HG03139 (cell line): Measurements from ENCODE around the gene CARMIL1.
"Not testable (repeated sequence)": the region's sequence is repeated elsewhere in the genome, so short reads cannot be mapped to it uniquely, and the experiment has no call there.

Experiments used
- ATAC-seq: cut with Tn5 transposase; IDR thresholded peaks from one replicate; pipeline ENCODE4 v1.9.1; 2021; ENCODE audit not compliant: unreplicated experiment

Gene CARMIL1

DNA sequence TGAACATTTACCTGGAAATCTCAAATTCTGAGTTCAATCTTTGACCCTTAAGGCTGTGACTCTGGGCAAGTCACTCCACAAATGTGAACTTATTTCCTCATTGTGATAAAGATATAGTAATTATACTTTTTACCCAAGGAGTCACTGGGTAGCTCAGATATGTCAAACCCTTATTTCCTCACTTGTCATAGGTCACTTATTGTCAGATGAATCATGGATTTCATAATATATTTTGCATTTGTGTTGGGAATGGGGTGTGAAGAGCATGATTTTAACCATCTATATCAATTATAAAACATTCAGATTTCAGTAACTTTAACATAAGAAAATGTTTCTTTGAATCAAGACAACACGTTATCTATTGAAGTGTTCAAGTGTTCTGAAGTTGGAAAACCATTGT, 3.7 kb upstream of the CARMIL1 start:
- ATAC-seq, result no peak

DNA sequence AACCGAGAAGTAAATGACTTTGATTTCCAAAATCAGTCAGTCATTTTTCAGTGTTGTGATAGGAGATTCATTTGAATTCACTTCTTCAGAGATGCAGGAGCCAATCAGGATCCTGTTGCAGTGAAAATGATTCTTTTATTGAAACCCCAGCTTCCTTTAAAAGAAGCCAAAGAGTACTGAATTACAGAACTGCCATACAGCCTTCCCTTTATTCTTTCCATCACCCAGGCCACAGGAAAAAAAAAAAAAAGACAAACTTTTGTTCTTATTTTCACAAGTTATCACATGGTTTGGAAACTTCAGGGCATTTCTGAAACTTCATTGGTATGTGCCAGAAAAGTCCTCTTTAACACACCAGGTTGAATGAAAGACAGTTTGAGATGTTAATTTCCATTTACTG, 1.8 kb upstream of the CARMIL1 start:
- ATAC-seq, result no peak

DNA sequence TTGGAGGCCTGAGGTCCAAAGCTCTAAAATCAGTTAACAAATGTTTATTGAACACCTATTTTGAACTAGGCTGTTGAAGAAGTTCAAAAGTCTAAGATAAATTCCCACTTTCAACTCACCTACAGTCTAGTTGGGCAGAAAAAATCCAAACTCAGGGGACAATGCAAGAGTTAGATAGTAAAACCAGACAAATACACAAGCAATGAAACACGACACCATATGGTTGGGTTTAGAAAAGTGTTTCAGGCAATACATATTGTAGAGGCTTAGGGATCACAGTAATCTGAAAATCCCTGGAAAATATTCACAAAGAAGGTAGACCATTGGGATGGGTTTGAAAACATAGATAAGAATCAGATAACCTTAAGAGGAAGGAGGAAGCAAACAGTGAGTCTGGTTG, 1.3 kb upstream of the CARMIL1 start:
- no peak for ATAC-seq

DNA sequence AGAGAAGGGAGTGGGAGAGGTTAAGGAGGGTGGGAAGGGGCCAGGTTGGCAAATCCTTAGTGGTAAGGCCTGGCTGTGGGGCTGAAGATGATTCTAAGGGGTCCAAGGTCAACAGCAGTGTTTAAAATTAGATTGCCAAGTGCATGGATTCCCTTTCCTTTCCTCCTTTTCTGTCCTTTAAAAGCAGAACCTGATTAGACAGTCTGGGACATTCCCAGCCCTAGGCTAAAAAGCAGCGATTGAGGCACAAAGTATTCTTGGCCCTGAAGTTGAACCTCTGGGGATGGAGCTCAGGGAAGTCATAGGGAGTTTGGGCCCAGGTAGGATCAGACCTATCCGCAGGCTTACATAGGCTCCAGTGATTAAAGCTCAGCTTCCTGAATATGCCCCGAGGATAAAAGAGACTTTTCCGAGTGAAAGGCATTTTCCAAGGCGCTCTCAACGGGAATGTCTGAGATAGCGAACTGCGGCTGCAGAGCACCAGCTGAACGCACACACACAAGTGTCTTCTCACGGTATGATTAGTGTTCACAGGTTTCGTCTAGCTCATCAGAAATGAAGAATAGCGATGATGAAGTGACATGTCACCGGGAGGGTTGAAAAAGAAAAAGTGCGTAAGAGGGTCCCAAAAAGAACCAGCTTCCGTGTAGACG, 787 bp upstream of the CARMIL1 start:
- ATAC-seq, result peak; percentile 15

DNA sequence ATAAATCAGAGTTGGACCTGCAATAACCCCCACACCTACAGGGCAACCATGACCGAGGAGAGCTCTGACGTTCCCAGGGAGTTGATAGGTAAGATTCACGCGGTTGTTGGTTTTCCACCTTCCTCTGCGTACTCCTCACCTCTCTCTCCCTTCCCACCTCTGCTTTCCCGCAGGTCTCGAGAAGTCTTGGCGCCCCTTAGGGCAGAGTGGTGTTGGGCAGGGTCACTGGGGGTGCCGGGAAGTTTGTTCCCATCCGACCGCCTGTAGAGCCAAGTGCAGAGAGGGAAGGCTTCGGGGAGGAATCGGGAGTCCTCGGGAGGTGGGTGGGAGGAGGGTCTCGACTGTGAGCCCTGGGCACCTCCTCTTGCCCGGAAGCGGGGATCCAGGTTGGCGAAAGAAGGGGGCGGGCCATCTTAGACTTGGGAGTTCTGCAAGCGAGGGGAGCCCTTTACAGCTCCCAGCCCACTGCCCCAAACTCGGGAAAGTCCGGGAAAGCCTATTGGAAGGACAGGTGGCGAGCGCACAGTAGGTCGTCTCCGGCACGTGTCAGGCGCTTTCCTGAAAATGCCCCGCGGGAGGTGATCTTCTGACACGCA, 672 bp downstream of the CARMIL1 start:
- ATAC-seq, result no peak

DNA sequence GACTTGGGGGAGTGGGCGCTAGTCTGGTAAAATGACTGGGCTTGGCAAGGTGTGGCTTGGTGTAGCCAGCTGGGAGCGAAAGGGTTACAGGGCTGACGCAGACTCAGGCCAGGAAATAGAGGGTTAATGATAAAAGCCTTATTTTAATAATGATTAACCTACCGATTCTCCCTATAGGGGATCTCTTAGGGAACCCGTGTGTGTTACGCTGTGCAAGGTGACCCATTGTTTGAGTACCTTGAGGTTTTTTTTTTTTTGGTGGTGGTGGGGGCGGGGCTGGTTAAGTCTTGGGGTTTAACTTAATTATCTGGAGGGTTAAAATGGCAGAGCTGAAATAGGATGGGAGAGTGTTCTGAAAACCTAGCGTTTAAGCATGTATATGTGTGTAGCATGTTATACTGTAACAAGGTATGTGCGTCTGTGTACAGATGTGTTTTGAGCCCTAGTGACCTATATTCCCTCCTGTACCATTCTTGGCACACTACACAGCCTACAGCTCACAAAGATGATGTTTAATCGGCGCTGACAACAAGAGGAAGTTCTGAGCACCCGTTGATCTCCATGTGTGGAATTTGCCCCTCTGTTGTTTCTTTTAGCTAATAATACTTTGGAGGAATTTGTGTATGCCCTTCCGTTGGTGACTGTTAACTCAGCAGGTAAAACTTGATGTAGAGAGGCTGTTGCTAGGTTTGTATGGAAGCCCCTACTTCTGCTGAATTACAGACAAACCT, 1.3 kb downstream of the CARMIL1 start:
- ATAC-seq, result no peak

DNA sequence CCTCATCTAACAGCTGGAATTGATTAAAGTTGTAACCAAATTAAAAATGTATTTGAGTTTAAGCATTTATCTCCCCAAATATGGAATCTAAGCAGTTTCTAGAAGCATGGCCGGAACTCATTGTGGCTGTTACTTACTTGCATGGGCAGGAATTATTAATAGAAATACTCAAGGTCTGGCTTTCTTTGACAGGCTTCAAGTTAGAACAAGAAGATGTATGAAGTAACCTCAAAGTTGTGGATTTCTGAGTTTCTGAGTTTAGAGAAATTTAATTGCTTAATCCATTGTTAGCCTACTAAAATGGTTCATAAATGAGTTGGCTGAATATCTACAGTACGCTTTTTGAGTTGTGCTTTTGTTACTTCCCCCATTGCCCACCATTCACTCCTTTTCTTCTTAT, 7.7 kb downstream of the CARMIL1 start:
- ATAC-seq, result no peak

DNA sequence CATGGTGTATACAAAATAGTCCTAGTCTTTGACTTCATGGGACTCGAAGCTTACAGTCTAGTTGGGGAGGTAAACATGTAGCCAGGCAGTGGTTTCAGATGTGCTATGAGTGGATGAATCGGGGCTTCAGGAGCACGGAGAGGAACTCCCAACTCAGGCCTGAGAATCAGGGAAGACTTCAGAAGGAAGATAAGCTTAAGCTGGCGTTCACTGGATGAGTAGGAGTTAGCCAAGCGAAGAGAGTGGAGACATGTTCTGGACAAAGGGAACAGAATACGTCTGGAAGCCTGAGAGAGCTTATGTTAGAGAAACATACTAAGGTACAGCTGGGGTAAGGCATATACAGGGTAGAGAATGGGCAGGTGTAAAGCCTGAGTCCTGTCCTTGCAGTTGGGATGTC, 8.8 kb downstream of the CARMIL1 start:
- ATAC-seq, result no peak

DNA sequence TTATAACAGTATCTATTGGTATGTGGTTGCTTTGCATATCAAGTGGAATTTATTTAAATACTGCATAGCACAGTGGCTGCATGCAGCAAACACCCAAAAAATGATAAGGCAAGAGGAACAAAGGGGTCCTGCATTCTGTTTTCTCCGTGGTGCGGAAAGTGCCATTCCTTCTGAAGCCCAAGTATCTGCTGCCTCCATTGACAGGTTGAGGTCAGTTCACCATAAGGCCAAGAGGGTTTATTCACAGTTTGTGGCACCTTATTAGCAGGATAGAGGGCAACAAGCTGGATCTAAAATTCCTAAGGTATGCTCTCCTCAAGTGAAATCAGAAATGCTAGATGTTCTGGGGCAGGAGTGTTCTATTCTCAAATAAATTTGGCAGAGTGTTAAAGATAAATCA, 9.3 kb downstream of the CARMIL1 start:
- ATAC-seq, result no peak

DNA sequence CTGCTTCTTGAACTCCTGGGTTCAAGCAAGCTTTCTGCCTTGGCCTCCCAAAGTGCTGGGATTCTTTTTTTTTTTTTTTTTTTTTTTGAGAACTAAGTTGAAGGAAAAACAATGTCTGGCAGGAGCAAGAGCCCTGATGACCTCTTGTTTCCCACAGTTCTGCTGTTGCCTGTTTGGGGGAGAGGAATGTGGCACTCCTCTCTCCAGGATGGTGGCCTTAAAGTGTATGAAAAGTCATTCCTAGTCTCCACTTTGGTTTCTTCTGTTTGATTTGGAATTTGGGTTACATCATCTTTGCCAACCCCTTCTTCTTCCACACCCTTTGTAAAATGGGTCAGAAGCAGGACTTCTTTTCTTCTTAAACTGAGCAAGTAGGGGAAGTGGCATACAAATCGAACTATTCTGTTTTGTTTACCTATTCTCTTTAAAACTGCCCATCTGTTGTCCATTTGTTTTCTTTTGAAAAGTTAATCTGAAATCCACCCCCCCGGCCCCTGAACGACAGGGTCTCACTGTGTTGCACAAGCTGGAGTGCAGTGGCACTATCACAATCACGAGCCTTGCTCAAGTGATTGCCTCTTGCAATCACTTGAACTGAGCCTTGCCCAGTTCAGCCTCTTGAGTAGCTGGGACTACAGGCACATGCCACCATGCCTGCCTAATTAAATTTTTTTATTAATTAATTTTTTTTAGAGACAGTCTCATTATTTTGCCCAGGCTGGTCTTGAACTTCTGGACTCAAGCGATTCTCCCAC, 11.3 kb downstream of the CARMIL1 start:
- no peak for ATAC-seq

DNA sequence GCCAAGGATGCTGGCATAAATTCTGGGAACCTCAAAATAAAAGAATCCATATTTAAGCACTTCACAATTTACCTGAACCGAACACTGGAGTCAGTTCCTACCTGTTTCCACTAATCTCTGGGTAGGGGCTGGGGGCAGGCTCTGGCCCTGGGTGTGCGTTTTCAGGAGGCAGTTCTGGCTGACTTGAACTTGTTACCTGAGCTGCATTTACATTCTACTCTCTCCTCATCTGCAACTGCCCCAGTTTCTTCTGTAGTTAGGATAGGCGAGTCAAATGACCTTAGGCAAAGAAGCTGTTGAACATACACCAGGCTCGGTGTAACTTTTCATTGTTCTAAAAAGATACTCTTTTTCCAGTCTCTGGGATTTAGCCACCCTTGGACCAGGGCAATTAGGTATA, 13.2 kb downstream of the CARMIL1 start:
- no peak for ATAC-seq

DNA sequence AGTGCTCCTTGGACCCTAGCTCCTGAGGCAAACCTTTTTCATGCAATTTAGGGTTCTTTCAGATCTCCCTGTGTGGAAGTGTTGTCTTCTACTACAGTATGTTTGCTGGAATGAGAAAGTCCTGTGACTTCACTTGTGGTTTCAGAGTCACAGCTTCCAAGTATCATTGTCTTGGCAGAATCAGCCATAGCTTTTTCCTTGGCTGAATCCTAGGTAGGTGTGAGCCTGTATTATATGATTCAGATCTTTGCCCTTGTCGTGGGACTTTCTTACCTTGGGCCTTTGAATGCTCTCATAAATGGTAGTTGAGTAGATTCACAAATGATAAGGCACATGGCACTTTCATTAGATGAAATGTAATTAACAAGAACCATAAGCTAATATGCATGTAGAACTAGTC, 16.5 kb downstream of the CARMIL1 start:
- no peak for ATAC-seq

DNA sequence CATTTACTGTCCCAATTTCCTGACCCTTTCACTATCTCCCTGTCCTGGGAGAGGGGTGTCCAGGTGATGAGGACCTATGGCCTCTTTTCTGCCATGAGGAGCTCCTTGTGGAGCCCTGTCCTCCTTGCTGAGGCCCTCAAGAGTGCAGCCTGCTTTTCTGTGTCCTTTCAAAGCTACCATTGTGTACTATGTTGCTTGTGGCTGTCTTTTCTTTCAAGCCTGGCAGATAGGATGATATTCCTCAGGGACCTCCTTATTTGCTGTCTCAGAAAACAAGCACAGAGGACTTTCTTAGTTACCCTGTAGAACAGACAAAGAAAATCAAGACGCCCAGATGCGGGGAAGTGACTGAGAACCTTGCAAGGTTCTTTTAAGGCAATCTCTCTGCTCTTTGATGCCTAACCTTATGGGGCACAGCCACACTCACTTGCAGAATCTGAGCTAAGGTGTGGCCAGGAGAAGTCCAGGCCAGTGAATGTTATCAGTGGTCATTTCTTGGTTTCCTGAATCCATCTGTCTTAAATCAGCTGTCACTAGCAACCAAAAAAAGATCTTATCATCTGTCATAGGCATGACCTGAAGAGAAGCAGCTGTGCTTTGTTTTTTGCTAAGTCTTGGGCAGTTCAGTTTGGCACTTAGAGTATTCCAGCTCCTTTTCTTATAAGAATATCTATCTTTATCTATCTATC, 17.2 kb downstream of the CARMIL1 start:
- no peak for ATAC-seq

DNA sequence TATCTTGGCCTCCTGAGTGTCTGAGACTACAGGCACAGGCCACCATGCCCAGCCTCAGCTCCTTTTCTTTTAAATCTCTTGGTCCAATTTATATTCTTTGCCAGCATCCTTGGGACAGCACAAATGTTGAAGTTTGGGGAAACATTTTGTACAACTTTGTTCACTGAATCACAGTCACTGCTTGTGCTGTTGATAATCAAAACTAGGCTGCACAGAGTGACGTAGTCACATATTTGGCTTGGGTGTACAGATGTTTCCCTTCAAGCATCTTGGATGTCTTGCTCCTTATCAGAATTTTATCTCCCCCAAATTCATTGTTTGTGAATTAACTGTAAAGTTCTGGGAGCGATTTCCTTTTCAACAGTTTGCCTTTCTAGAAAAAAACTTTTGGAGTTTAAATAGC, 17.9 kb downstream of the CARMIL1 start:
- no peak for ATAC-seq

DNA sequence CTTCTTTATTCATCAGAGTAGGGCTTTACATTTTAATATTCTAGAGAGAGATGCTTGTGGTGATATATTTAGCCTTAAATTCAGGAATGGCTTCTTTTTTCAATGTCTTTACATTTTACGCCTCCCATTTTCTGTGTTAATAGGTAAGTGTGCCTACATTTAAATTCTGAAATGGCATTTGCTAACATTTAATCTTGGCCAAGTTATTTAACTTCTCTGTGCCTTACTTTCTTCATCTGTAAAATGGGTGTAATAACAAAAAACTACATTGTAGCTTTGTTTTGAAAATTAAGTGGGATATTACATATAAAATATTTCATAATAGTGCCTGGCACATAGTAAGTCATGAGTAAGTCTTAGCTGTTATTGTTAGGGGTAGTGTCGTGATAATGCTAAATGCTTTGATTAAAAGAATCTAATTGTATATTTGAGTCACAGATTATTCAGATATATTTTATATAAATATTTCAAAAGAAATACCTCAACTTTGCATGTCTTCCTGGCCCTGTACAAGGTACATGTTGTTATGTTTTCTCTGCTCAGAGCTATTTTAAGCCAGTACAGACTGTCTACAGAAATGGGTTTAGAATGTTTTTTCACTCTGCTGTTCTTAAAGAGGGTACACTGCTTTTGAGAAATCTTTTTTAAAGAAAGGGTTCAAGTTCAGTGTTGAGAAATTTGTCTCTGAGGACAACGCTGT, 18.8 kb downstream of the CARMIL1 start:
- ATAC-seq, result no peak

DNA sequence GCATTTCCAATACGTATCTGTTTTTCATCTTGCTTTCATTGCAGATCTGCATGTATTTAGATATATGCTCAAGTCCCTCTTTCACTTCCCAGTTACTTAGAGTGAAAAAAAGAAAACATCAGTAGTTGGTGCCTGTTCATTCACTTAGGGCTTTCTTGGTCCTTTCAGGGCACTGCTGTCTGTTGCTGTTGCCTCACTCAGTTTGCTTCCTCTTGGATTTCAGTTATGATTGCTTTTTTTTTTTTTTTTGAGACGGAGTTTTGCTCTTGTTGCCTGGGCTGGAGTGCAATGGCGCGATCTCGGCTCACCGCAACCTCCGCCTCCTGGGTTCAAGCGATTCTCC, 19.3 kb downstream of the CARMIL1 start:
- ATAC-seq, result not testable (repeated sequence)

DNA sequence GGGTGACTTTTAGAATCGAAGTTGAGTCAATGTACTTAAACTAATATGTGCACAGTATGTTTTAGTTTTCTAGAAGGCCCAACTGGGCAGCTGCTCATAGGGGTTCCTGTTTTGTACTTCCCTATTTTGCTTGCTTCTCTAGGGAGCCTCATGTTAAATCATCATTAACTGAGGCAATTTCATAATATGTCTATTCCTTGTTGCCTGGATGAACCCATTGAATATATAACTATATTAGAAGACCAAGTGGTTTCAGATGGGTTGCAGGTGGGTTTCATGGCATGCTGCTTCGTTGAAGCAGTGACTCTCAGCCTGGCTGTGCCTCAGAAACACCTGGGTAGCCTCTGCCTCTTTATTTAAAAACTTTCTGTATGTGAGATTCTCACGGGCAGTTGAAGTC, 22.2 kb downstream of the CARMIL1 start:
- peak; percentile 56 for ATAC-seq

DNA sequence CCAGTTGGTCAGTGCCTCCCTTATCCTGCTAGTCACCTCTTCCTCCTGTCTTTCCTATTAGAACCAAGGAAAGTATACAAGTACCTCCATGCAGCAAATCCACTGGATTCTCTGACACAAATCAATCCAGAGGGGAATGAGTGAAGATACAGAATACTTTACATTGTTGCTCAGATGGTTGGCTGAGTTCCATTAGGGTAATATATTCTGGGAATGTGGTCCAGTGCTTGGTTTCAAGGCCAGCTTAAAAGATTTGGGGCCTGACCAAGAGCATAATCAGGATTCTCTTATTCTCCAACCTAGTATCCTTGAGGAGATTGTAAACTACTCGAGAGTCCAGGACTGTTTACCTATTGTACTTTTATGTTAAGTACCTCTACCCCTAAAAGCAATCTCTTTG, 23.0 kb downstream of the CARMIL1 start:
- ATAC-seq, result no peak

DNA sequence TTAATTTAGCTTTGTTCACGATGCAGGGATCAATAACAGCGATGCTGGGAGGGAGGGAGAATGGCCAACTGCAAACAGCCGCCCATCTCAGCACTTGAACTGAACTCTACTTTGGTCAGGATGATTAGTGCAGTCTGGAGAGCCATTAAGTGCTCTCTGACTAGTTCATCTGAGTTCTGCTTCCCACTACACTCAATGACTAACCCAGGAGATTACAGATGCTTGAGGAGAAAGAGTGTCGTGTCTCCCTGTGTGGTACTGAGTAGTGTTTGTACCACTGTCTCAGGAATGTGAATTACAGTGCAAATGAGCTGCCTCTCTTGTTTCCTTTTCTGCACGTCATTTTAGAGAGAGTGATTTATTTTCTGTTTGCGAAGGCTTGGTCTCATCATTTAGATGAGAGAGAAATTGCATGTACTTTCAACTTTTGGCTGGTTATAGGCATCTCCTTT, 23.5 kb downstream of the CARMIL1 start:
- no peak for ATAC-seq

DNA sequence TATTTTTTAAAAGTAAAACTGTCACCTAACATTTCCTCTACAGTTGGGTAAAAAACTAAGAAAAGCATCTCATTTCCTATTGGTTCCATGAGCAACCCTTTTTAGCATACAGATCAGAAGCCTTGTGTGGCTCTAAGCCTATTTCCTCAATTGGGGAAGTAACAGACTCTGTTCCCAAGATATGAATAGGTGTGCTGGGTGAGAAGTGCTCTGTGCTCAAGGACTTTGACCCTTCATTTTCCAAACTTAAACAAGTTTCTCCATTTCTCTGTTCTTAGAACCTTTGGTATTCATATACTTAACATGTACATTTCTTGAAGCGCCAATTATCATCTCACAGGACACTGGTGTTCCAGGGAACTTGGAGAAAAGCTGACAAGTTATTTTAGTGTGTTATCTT, 24.1 kb downstream of the CARMIL1 start:
- no peak for ATAC-seq

DNA sequence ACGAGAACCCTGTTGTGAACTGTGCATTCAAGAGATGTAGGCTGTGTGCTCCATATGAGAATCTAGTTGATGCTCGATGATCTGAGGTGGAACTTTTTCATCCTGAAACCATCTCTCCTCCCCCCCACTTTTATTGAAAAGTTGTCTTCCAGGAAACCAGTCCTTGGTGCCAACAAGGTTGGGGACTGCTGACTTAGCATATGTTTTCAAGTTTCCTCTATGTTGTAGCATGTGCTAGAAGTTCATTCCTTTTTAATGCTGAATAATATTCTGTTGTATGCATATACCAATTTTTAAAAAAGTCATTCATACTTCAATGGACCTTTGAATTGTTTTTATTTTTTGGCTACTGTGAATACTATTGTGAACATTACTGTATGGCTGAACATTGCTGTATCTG, 27.2 kb downstream of the CARMIL1 start:
- no peak for ATAC-seq
